Esophagus (tissue), 2 donors: ENCODE results near the gene BRD8. TPM values are rescaled to one million over a fixed set of nuclear protein-coding genes. Genes with fewer than 3 reads are reported as not detected.

ENCODE experiments used
- H3K27ac ChIP-seq, 2 donors: one replicate each; pipeline ENCODE4 v1.5.1; 2013; ENCODE audit warnings: low read depth in 2 of 2, mild to moderate bottlenecking in 2 of 2, inconsistent platforms in 1 of 2, low read length in 1 of 2, moderate library complexity in 1 of 2
- H3K27me3 ChIP-seq, 2 donors: one replicate each; pipeline ENCODE4 v1.6.1; 2013; ENCODE audit warnings: low read length in 2 of 2, control low read depth in 1 of 2, mild to moderate bottlenecking in 1 of 2; ENCODE audit not compliant: insufficient read depth in 2 of 2, control insufficient read depth in 1 of 2
- H3K36me3 ChIP-seq, 2 donors: one replicate each; pipeline ENCODE4 v1.6.1; 2013; ENCODE audit warnings: low read length in 1 of 2; ENCODE audit not compliant: control insufficient read depth in 2 of 2, insufficient read depth in 2 of 2
- H3K4me1 ChIP-seq, 2 donors: one replicate each; pipeline ENCODE4 v1.6.1; 2013; ENCODE audit warnings: low read length in 1 of 2; ENCODE audit not compliant: control insufficient read depth in 2 of 2, insufficient read depth in 2 of 2
- H3K4me3 ChIP-seq, 2 donors: one replicate each; pipeline ENCODE4 v1.5.1; 2013; ENCODE audit warnings: low read length in 2 of 2, mild to moderate bottlenecking in 2 of 2, low read depth in 1 of 2, moderate library complexity in 1 of 2
- H3K9me3 ChIP-seq, 2 donors: one replicate each; pipeline ENCODE4 v1.6.1; 2013; ENCODE audit warnings: mild to moderate bottlenecking in 2 of 2, low read depth in 1 of 2, low read length in 1 of 2, moderate library complexity in 1 of 2; ENCODE audit not compliant: control insufficient read depth in 2 of 2, insufficient read depth in 1 of 2
- WGBS, 2 donors: extraction: QIAGEN DNeasy Blood & Tissue Kit; methylation state at CpG; one replicate each; pipeline ENCODE4 v1.1.7; 2013; 5-methylcytosine and 5-hydroxymethylcytosine counted together
- polyA plus RNA-seq, 2 donors: library from polyadenylated mRNA; stranded (reverse); fragments of 200-250 nt; gene quantifications; one replicate each; pipeline ENCODE4 v1.2.3, GENCODE V29; 2013
- donor health status: healthy with polysubstance abuse.
- donor health status: Bipolar disorder and iron deficiency.

The BRD8 gene
- polyA plus RNA-seq, 2 donors, result 25.0 to 34.7 TPM

DNA sequence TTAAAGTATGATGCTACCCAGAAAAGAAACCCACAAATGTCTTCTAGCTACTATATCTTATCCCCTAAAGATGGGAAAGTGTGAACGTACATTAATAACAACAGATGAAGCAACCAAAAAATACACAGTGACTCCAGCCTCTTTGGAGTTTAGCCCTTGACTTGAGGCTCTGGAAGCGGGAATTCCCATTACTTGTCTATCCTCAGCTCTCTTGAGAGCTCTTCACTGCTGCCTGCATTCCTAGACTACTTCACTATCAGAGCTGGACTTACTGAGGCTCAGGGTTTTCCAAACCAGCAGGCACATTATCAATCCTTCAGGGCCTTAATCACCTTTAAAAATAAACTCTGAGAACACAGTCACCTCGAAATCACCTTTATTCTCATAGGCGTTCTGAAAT lies 38.2 kb downstream of the BRD8 start:
- no peak overlapping the region for H3K4me3 ChIP-seq
- no peaks in the 10 kb centered on the region for H3K9me3 ChIP-seq
- H3K27ac ChIP-seq, result no peak overlapping the region
- no peaks in the 10 kb centered on the region for H3K4me1 ChIP-seq
- no peaks in the 10 kb centered on the region for H3K27me3 ChIP-seq
- 64 to 74% methylated on average over 4 of the region's 4 CpGs for WGBS, 2 donors
- no peaks in the 10 kb centered on the region for H3K36me3 ChIP-seq

GRCh38 chr5:138139781-138140090 lies 38.7 kb downstream of the BRD8 start:
- no peak overlapping the region for H3K4me3 ChIP-seq
- H3K4me1 ChIP-seq, result no peaks in the 10 kb centered on the region
- H3K27ac ChIP-seq, result no peak overlapping the region
- WGBS, 2 donors, result 59 to 67% methylated on average over 3 of the region's 3 CpGs
- H3K36me3 ChIP-seq, result no peaks in the 10 kb centered on the region
- no peaks in the 10 kb centered on the region for H3K9me3 ChIP-seq
- no peaks in the 10 kb centered on the region for H3K27me3 ChIP-seq

GRCh38 chr5:138138949-138139780 lies 39.3 kb downstream of the BRD8 start, which contains the start of gene NME5:
TSS of gene NME5 (minus strand) at chr5:138139428. CDS start at chr5:138138780, 648 bp downstream.
- no peaks in the 10 kb centered on the region for H3K36me3 ChIP-seq
- no peaks in the 10 kb centered on the region for H3K9me3 ChIP-seq
- peak within 1 kb of the TSS; percentile 38 to 41 for H3K4me3 ChIP-seq
- WGBS, 2 donors, result 17 to 20% methylated on average over 30 to 31 of the region's 31 CpGs
- H3K27ac ChIP-seq, result no peak within 1 kb of the TSS
- no peaks in the 10 kb centered on the region for H3K4me1 ChIP-seq
- H3K27me3 ChIP-seq, result no peaks in the 10 kb centered on the region

DNA sequence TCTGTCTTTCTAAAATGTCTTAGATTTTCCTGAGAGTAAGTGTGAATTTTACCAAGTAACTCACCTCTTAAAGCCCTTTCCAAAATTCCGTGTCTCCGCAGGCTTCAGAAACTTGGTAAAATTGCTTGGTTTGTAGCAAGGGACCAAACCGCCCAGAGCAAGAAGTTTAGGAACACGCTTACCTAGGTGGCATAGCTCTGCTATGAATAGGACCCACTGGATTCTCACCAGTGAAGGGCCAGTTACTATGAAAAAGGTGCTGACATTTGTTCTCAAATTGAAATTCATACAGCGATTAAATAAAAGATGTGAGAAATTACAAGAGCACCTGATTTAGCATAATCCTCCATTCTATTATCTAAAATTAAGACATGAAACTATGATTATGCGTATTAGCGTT lies 45.9 kb downstream of the BRD8 start:
- no peaks in the 10 kb centered on the region for H3K9me3 ChIP-seq
- no peaks in the 10 kb centered on the region for H3K27me3 ChIP-seq
- no peaks in the 10 kb centered on the region for H3K4me1 ChIP-seq
- no peak overlapping the region for H3K4me3 ChIP-seq
- H3K27ac ChIP-seq, result no peak overlapping the region
- WGBS, 2 donors, result 87 to 90% methylated on average over 7 of the region's 7 CpGs
- no peaks in the 10 kb centered on the region for H3K36me3 ChIP-seq

GRCh38 chr5:138129347-138129746 lies 49.1 kb downstream of the BRD8 start:
- H3K4me3 ChIP-seq, result no peak overlapping the region
- no peaks in the 10 kb centered on the region for H3K27me3 ChIP-seq
- H3K27ac ChIP-seq, result no peak overlapping the region
- 90 to 91% methylated on average over 6 of the region's 6 CpGs for WGBS, 2 donors
- no peaks in the 10 kb centered on the region for H3K36me3 ChIP-seq
- no peaks in the 10 kb centered on the region for H3K4me1 ChIP-seq
- no peaks in the 10 kb centered on the region for H3K9me3 ChIP-seq

- 59 to 63% methylated on average over 5 of the region's 5 CpGs for WGBS, 2 donors
- H3K9me3 ChIP-seq, result no peaks in the 10 kb centered on the region
- H3K27ac ChIP-seq, result no peak overlapping the region
- H3K27me3 ChIP-seq, result no peaks in the 10 kb centered on the region
- no peak overlapping the region for H3K4me3 ChIP-seq
- no peaks in the 10 kb centered on the region for H3K36me3 ChIP-seq
- no peaks in the 10 kb centered on the region for H3K4me1 ChIP-seq
Observed at GRCh38 chr5:138128334-138128733, 50.1 kb downstream of the BRD8 start.

GRCh38 chr5:138115254-138115653 lies 63.2 kb downstream of the BRD8 start:
- no peaks in the 10 kb centered on the region for H3K4me1 ChIP-seq
- no peaks in the 10 kb centered on the region for H3K27me3 ChIP-seq
- no peak overlapping the region for H3K27ac ChIP-seq
- H3K9me3 ChIP-seq, result no peaks in the 10 kb centered on the region
- no peak overlapping the region for H3K4me3 ChIP-seq
- no peaks in the 10 kb centered on the region for H3K36me3 ChIP-seq

GRCh38 chr5:138111937-138112336 lies 66.5 kb downstream of the BRD8 start:
- Histone ChIP-seq H3K4me1 (no peaks in the 10 kb centered on the region), H3K9me3 (no peaks in the 10 kb centered on the region), H3K27me3 (no peaks in the 10 kb centered on the region), H3K4me3 (no peak overlapping the region), H3K27ac (no peak overlapping the region), H3K36me3 (no peaks in the 10 kb centered on the region)
- 36 to 40% methylated on average over 1 of the region's 1 CpG for WGBS, 2 donors

- Histone ChIP-seq H3K36me3 (no peaks in the 10 kb centered on the region), H3K4me3 (no peak overlapping the region), H3K4me1 (no peaks in the 10 kb centered on the region), H3K9me3 (no peaks in the 10 kb centered on the region), H3K27me3 (no peaks in the 10 kb centered on the region), H3K27ac (no peak overlapping the region)
- 75 to 85% methylated on average over 4 of the region's 4 CpGs for WGBS, 2 donors
Observed at GRCh38 chr5:138111181-138111580, 67.2 kb downstream of the BRD8 start.

DNA sequence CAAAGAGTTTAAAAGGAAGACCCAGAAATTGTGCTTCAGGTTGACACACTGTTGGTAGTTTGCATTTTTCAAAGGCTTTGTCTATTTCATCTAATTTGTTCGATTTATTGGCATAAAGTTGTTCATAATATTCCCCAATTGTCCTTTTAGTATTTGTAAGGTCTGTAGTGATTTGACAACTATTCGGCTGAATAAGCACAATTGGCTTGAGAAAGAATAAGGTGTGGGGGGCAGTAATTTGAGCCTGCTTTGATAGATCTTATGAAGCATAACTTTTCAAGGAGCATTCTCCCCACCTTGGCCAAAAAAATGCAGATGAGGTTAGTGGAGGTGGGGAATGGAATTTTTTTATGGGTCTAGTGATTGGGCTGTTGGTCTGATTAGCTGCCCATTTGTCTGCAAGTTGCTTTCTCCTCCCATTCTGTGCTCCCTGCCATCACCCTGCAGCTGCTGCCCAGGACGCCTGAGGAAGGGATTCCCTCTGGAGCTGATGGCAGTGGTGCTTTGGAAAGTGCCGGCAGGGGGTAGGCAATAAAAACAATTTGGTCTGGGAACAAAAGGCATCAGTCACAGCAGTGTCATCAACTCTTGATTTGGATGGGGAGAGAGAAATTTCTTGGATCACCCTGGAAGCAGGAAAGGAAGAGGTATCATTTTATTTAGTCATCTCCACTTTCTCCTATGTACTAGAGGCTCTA lies 68.0 kb downstream of the BRD8 start:
- H3K27ac ChIP-seq, result no peak overlapping the region
- H3K4me1 ChIP-seq, result no peaks in the 10 kb centered on the region
- no peaks in the 10 kb centered on the region for H3K36me3 ChIP-seq
- no peaks in the 10 kb centered on the region for H3K9me3 ChIP-seq
- no peaks in the 10 kb centered on the region for H3K27me3 ChIP-seq
- WGBS, 2 donors, result 51 to 62% methylated on average over 4 of the region's 4 CpGs
- no peak overlapping the region for H3K4me3 ChIP-seq
